HG03442 (cell line): Measurements from ENCODE around the gene STUB1.
"Not testable (repeated sequence)": the region's sequence is repeated elsewhere in the genome, so short reads cannot be mapped to it uniquely, and the experiment has no call there.

ENCODE experiments used
- ATAC-seq: cut with Tn5 transposase; IDR thresholded peaks from one replicate; pipeline ENCODE4 v1.9.1; 2021; ENCODE audit warnings: mild to moderate bottlenecking, moderate library complexity; ENCODE audit not compliant: unreplicated experiment

Gene STUB1

DNA sequence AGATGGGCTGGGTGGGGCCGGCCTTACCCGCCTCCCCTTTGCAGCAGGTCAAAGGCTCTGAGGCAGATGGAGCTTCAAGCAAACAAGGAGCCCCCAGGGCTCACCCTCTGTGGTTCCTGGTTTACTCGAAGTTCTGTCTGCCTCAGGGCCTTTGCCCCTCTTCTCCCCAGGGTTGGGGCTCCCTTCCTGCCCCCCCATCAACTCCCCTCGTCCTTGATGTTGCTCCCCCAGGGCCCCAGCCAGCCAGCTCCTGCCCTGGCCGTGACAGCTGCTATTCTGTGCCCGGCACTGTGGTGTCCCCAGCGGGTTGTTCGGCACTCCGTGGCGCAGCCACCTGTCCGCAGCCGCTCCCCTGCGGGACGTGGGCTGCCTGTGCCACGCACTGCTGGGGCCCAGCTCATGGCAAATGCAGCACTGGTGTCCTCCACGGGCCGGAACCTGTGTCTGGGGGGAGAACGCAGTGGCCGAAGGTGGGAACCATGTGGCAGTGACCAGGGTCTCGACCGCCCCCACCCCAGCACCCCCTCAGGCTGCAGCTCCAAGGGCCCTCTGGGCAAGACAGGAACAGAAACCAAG, 30.4 kb downstream of the STUB1 start:
- ATAC-seq: no peak

DNA sequence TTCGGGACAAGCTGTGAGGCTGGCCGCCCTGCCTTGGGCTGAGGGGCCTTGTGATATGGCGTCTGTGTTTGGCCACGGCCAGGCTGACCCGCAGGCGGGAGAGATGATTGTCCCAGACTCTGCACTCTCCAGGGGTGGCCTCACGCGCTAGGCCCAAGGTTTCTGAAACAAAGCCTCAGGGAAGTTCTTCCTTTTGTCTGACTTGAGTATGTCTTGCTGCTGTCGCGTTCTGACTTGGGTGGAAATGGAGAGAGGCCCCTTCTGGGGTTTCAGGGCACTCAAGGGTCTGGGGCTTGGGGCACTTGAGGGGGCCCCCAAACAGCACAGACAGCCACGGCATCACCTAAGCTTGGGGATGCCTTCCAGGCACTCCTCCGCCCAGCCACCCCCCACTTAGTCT, 30.9 kb downstream of the STUB1 start:
- ATAC-seq: no peak

DNA sequence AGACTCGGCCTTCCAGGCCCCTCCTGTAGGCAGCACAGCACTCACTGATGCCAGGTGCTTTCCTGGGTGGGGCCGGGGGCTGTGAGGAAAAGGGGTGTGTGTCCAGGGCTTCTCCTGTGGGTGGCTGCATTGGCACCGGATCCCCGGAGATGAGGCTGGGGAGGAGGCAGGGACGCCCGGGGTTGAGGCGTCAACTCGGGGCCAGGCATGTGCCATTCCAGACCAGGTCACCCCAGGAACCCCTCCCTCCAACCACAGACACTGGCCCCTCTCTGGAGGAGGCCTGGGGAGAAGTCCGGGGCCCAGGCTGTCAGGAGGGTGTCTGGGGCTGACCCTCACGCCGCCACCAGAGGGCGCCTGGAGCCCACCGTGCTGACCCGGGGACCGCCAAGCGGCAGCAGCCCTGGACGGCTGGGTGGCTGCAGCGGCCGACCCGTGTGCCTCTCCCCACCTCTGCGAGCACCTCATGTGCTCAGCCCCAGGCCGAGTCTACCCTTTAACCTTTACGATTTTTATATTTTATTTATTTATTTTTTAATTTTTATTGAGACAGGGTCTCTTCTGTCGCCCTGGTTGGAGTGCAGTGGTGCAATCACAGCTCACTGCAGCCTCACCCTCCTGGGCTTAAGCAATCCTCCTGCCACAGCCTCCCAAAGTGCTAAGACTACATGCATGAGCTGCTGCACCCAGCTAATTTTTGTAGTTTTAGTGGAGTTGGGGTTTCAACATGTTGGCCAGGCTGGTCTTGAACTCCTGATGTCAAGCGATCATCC, 31.5 kb downstream of the STUB1 start:
- ATAC-seq: no peak

DNA sequence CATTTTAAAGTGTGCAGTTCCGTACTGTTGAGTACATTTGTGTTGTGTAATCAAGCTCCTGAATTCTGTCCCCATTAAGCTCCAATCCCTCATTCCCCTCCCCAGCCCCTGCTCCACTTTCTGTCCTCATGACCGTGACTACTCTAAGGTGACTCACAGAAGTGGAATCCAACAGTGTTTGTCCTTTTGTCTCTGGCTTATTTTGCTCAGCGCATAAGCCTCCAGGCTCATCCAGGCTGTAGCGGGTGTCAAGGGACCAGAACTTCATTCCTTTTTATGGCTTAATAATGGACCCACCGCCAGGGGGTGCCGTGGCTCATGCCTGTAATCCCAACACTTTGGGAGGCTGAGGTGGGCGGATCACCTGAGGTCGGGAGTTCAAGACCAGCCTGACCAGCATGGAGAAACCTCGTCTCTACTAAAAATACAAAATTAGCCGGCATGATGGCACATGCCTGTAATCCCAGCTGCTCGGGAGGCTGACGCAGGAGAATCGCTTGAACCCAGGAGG, 32.6 kb downstream of the STUB1 start:
- ATAC-seq: not testable (repeated sequence)

DNA sequence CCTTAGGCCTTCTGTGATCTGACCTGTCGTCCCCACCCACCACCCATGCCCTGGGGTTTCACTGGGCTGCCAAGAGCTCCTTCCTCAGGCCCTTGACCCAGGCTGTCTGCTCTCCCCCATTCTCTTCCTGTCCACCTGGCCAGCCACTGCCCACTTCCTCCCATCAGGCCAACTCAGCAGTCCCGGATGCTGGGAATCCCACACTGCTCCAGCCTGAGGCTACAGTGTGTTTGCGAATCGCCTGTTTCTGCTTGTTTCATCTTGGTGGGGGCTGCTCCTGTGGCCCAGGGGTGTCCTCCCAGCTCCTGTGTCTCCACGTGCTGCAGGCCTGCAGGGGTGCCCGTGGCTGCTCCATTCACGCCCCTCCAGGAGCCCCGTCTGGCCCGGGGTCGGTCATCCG, 33.9 kb downstream of the STUB1 start:
- ATAC-seq: no peak

DNA sequence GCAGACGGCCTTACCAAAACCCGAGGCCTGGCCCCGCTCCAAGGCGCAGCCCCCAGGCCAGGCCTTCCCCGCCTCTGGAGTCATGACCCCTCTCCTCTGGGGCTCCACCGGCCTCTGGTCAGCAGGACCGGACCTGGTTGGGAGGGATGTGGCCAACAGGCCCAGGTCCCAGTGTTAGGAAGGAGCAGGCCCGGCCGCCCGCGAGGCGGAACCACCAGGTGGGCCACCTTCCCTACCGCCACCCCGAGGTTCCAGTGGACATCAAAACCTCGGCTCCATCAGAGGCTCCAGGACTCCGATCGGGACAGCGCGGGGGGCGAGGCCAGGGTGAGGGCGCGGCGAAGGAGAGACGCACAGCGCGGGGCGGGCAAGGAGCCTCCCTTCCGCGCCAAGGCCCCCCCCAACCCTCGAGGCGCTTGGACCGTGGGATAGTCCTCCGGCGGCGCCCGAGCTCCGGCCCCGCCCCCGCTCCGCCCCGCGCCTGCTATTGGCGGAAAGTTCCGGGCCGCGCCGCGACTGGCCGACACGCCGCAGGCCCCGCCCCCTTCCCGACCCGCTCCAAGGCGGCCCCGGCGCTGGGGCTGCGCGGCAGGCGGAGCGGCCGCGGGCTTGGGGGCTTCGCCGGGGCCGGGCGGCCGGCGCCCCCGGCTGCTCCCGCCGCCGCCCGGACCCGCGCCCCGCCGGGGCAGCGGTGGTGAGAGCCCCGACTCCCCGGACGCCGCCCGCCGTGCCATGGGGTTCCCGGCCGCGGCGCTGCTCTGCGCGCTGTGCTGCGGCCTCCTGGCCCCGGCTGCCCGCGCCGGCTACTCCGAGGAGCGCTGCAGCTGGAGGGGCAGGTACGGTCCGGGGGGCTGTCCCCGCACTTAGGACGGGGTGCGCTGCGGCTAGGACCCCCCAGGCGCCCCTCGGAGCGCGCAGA, 34.6 kb downstream of the STUB1 start, which contains the start of gene METRN:
METRN (plus strand) TSS at position 561 of the 919 bp plus-strand sequence; CDS start at position 733, 172 bp downstream.
- ATAC-seq: peak; percentile 61

DNA sequence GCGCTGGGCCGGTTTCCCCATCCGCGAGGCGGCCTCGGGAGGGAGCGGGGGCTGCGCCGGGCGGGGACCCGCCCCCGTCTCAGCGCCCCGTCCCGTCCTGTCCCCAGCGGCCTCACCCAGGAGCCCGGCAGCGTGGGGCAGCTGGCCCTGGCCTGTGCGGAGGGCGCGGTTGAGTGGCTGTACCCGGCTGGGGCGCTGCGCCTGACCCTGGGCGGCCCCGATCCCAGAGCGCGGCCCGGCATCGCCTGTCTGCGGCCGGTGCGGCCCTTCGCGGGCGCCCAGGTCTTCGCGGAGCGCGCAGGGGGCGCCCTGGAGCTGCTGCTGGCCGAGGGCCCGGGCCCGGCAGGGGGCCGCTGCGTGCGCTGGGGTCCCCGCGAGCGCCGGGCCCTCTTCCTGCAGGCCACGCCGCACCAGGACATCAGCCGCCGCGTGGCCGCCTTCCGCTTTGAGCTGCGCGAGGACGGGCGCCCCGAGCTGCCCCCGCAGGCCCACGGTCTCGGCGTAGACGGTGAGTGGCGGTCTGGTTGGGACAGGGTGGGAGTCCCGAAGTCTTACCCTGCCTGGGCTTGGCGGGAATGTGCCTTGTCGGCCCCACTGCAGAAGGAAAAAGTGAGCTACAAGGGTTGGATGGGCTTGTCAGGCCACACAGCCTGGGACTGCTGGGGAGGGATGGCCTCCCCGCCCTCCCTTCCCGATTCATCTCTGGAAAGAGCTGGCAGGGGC, 35.4 kb downstream of the STUB1 start:
- ATAC-seq: peak; percentile 23

DNA sequence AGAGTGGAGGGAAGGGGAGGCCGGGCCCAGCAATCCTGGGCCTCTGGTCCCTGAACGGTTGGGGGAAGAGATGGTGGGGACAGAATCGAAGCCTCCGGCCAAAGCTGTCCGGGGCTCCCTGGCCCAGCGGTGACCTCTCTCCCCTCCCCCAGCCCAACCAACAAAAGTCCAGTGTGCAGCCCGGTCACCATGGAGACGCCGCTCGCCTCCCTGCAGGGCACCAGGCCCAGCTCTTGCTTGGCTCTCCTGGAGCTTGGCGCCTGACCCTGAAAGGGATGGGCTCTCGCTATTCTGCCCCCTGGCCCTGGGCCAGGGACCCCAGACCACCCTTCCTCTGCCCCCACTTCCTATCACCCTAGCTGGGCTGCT, 36.0 kb downstream of the STUB1 start:
- ATAC-seq: no peak

DNA sequence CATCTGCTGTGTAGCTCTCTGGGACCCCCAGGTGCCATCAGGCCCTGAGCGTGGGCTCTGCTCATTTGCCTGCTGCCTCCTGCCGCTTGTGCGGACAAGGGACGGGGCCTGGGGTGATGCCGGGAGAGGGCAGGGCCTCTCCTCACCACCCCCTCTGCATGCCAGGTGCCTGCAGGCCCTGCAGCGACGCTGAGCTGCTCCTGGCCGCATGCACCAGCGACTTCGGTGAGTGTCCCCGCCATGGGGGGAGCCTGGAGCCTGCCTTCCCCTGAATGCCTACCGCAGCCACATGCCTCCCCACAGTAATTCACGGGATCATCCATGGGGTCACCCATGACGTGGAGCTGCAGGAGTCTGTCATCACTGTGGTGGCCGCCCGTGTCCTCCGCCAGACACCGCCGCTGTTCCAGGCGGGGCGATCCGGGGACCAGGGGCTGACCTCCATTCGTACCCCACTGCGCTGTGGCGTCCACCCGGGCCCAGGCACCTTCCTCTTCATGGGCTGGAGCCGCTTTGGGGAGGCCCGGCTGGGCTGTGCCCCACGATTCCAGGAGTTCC, 36.6 kb downstream of the STUB1 start:
- ATAC-seq: no peak

DNA sequence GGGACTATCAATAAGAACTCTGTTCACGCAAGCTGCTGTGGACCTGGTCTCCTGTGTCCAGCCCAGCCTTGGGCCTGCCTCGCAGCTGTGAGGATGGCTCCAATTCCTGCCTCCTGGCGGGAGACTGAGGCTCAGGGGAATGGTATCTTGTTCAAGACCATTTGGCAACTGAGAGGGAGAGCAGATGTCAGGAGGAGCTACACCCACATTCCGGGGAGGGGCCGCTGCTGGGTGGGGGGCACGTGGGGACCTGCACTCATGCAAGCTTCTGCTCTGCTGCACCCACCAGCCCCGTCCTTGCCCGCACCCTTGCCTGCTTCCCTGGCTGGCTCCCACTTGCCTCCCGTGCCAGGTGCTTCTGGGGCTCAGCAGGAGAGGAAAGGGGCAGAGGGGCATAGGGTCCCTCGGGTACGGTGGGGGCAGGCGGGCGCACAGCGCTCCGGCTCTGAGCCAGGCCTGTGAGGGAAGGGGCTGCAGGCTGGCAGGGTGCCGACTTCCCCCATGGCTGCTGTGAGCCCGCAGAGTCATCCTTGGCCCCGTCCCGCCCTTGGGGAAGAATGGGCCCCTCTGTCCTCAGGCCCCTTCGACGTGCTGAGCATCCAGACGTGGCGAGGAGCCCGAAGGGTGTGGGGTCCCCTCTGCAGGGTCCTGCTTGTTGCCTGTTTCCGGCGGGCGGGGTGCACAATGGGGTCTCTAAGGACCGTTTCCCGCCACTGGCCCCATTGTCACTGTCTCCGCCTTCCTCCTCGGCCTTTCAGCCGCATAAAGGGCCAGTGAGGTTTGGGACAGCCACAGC, 37.4 kb downstream of the STUB1 start:
- no peak for ATAC-seq

DNA sequence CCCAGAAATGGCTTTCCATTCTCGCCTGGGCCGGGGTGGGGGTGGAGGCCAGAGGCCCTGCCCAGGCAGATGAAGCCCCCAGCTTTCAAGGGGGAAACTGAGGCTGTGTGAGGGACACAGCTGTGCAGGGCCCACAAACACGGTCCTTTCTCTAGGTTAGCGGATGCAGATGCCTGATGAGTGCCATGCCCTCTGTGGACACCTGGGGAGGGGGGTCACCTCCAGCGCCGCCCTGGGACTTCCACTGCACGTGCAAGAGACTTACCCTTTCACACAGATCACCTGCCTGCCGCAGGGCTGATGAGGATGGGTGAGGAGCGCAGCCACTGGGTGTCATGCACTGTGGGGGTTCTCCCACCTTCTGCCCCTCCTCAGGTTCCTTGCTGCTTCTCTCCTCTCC, 38.2 kb downstream of the STUB1 start:
- ATAC-seq: no peak

DNA sequence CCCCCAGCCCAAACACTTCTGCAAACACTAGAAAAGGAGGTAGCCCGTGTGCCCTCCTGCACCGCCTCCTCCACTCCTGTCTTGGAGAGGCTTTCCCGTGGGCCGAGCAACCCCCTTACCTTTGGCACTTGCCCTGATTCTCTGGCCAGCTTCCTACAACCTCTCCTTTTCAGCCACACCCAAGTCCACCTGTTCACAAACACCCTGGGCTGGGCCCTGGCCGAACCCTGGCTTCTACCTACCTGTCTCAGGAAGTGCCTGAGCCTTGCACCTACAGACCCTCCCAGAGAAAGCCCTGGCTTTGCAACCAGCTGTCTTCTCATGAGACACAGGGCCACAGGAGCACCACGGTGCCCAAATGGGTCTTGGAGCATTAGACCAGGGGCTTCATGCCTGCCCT, 38.7 kb downstream of the STUB1 start:
- no peak for ATAC-seq

DNA sequence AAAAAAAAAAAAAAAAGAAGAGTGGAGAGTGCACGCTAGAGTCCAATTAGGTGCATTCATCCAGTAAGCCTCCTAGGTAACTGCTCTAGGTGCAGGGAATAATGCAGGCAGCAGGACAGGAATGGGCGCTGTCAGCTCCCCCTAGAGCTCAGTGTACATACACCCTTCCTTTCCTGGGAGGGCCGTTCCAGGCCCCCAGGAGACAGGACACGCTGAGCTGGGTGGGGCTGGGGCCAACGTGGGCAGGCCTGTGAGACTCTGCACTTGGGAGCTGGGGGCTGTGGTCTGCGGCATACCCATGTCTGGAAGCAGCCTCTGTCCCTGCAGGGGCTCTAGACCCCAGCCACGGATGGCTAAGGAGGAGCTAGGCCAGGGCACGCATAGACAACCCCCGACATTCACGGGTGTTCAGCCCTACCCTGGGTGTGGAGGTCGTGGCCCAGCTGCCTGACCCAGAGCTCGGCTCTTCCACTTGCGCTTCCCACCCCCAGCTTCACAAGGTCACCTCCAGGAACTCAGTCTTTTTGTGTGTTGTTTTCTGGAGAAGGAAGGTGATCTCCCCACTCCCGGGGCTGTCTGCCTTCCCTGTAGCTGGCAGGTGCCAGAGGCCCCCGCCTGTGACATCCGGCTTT, 39.7 kb downstream of the STUB1 start:
- no peak for ATAC-seq

DNA sequence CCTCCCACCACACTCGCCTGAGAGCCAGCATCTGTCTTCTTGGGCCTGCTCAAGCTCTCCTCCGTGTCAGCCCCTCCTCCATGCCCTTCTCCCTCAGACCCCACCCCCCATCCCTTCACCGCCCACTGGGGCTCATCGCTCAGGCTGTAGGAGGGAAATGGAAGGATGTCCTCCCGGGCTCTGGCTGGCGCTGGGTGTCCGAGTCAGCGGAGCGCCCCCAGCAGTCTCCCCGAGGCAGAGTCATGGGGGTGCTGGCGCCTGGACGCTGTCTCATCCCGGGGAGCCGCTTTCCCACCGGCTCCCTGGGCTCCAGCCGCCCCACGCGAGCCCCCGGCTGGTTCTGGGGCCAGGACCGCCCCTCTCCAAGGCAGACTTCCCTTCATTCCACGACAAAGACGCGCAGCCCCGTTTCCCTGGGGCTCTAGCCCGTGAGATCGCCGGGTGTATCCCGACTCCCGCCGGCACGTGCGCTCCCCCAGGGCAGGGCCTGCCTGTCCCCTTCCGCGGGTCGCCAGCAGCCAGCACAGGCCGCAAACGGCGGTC, 40.3 kb downstream of the STUB1 start:
- peak; percentile 18 for ATAC-seq

DNA sequence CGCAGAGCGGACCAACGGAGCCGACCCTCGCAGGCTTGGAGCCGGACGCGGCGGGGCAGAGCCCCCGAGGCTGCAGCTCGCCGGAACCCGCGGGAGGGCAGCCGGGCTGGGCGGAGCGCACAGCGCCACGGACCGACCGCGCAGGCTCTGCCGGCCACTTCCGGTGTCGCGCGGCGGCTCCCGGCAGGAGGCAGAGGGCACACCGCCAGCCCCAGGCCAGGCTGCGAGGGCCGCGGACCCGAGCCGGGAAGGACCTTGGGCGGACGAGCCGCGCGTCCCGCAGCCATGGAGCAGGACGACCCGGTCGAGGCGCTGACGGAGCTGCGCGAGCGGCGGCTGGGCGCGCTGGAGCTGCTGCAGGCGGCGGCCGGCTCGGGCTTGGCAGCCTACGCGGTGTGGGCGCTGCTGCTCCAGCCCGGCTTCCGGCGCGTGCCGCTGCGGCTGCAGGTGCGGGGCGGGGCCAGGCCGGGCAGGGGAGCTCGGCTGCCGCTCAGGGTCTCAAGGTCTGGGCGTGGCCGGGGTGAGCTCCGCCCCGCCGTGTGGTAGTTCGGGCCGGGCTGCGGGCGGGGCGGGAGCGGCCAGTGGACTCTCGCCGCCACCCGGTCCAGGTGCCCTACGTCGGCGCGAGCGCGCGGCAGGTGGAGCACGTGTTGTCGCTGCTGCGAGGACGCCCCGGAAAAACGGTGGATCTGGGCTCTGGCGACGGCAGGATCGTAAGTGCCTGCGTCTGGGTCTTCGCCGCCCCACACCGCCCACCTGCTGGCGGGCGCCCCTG, 41.0 kb downstream of the STUB1 start, which contains the start of gene ANTKMT:
ANTKMT (plus strand) TSS at position 157 of the 775 bp plus-strand sequence; CDS start at position 286, 129 bp downstream.
- peak; percentile 62 for ATAC-seq

DNA sequence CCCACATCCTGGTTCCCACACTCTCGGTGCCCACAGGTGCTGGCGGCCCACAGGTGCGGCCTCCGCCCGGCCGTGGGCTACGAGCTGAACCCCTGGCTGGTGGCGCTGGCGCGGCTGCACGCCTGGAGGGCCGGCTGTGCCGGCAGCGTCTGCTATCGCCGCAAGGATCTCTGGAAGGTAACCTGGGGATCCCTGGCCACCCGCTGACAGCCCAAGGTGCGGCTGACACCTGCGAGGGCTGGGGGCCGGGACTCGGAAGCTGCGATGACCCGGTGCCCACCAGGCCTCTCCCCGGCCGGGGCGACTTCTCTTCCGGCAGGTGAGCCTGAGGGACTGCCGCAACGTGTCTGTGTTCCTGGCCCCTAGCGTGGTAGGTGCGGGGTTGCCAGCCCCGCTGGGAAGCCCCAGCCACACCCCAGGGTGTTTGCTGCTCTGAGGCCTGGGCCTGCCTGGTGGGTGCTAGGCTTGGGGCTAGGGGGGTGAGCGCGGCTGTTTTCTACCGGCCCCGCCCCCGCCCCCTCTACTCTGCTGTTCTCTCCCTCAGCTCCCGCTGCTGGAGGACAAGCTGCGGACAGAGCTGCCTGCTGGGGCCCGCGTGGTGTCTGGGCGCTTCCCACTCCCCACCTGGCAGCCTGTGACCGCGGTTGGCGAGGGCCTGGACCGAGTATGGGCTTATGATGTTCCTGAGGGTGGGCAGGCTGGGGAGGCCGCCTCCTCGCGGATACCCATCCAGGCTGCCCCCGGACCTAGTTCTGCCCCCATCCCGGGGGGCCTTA, 41.7 kb downstream of the STUB1 start:
- ATAC-seq: no peak
